Neural progenitor cell (in vitro differentiated cells): ENCODE results near the gene FIGLA. TPM values are rescaled to one million over a fixed set of nuclear protein-coding genes. Genes with fewer than 3 reads are reported as not detected.

Source experiments
- DNase-seq: peaks from one replicate; pipeline ENCODE4 v3.0.0-alpha.2; 2016; ENCODE audit warnings: low spot score
- H2AFZ ChIP-seq: fragments of 200-600 bp; sonication (generic); replicated peaks from 2 replicates; pipeline ENCODE4 v1.6.1; 2016; ENCODE audit warnings: antibody characterized with exemption
- H3F3A ChIP-seq: fragments of 200-600 bp; sonication (generic); 2 replicates; pipeline ENCODE4 v1.6.1; 2016; ENCODE audit warnings: antibody characterized with exemption, low read depth
- H3K27ac ChIP-seq: fragments of 200-600 bp; sonication (generic); 2 replicates; pipeline ENCODE4 v1.5.1; 2016; ENCODE audit warnings: mild to moderate bottlenecking
- H3K27me3 ChIP-seq: fragments of 200-600 bp; sonication (generic); 2 replicates; pipeline ENCODE4 v1.6.1; 2016; ENCODE audit warnings: mild to moderate bottlenecking, moderate library complexity
- H3K36me3 ChIP-seq: fragments of 200-600 bp; sonication (generic); 2 replicates; pipeline ENCODE4 v1.5.1; 2016
- H3K4me1 ChIP-seq: fragments of 200-600 bp; sonication (generic); 2 replicates; pipeline ENCODE4 v1.6.1; 2016; ENCODE audit warnings: mixed run types
- H3K4me2 ChIP-seq: fragments of 200-600 bp; sonication (generic); 2 replicates; pipeline ENCODE4 v1.6.1; 2016
- H3K4me3 ChIP-seq: fragments of 200-600 bp; sonication (generic); 2 replicates; pipeline ENCODE4 v1.5.1; 2016
- H3K79me2 ChIP-seq: fragments of 200-600 bp; sonication (generic); 2 replicates; pipeline ENCODE4 v1.6.1; 2016; ENCODE audit warnings: low read depth
- H3K9ac ChIP-seq: fragments of 200-600 bp; sonication (generic); 2 replicates; pipeline ENCODE4 v1.6.1; 2016
- H3K9me3 ChIP-seq: fragments of 200-600 bp; sonication (generic); 2 replicates; pipeline ENCODE4 v1.5.1; 2016; ENCODE audit warnings: low read depth
- H4K20me1 ChIP-seq: fragments of 200-600 bp; sonication (generic); 2 replicates; pipeline ENCODE4 v1.6.1; 2016; ENCODE audit warnings: low read depth
- H3K27ac Mint-ChIP-seq: 3 replicates; pipeline ENCODE4 v1.8.0; 2021; ENCODE audit warnings: mixed read lengths
- H3K27me3 Mint-ChIP-seq: 2 replicates; pipeline ENCODE4 v1.8.0; 2022; ENCODE audit warnings: low read depth, mild to moderate bottlenecking, inconsistent platforms, moderate library complexity, mixed read lengths; ENCODE audit not compliant: insufficient read depth
- H3K36me3 Mint-ChIP-seq: 3 replicates; pipeline ENCODE4 v1.8.0; 2021; ENCODE audit warnings: mixed read lengths
- H3K4me1 Mint-ChIP-seq: 3 replicates; pipeline ENCODE4 v1.8.0; 2021; ENCODE audit warnings: mixed read lengths
- H3K4me3 Mint-ChIP-seq: 3 replicates; pipeline ENCODE4 v1.8.0; 2021; ENCODE audit warnings: mild to moderate bottlenecking, moderate library complexity, mixed read lengths
- H3K9me3 Mint-ChIP-seq: 3 replicates; pipeline ENCODE4 v1.8.0; 2020; ENCODE audit warnings: mixed read lengths
- EZH2 ChIP-seq: fragments of 200-600 bp; sonication (generic); IDR thresholded peaks from 2 replicates; pipeline ENCODE4 v1.6.1; 2017; ENCODE audit warnings: antibody characterized with exemption, mild to moderate bottlenecking, moderate library complexity
- EZH2phosphoT487 ChIP-seq: fragments of 200-600 bp; sonication (generic); IDR thresholded peaks from 2 replicates; pipeline ENCODE4 v1.6.1; 2017; ENCODE audit warnings: antibody characterized with exemption
- total RNA-seq: library from RNA; depleted of rRNA; stranded (reverse); fragments of >200 nt; gene quantifications from 2 replicates; pipeline ENCODE4 v1.2.3, GENCODE V29; 2015; ENCODE audit warnings: low replicate concordance
- TF ChIP-seq, protein P1 (sequence below): fragments of 200-600 bp; sonication (generic); IDR thresholded peaks from 2 replicates; pipeline ENCODE4 v1.5.1; 2017; ENCODE audit warnings: antibody characterized with exemption, mild to moderate bottlenecking

Gene FIGLA
- total RNA-seq, 1 donor from 2014 or later: not detected

DNA sequence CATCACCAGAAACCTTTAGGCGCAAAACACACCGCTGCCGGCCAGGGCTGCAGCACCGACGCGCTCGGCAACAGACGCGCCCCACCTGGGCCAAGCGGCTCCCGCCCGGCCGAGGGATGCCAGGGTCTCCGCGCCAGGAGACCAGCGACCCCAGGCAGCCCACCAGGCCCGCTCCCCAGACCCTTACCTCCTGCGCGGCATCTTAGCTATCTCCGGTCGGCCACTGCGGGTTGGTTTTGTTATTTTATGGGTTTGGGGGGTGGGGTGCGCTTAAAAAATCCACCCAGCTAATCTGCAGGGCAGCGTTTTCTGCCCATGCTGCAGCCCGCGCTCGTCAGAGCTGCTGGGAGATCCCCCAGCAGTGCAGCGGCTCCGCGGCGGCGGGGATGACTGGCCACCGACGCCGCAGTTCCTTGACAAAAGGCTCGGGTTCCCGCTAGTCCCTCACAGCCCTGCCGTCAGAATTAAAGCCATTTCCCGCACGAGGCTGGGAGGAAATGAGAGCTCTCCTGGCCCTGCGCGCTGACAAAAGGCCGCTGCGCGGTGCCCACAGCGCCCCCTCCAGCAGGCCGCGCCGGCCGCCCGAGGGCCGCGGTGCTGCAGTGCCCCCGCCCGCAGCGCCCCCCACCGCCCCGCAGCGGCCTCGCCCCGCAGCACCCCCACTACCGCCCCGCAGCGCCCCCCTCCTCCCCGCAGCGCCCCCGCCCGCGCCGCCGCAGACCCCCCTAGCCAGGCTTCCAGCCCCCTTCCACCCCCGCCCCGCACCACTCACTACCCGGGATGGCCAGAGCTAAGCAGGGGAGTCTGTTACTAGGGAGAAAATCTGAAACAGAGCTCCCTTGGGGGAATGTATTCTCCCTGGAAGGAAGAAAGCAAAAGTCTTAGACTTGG is 22.5 kb downstream of the FIGLA start, which contains the start of gene ADD2:
Gene ADD2 (minus strand): TSS at position 502 of the 891 bp plus-strand sequence. CDS start 61,792 bp downstream, outside the sequence.
- H3K4me1 Mint-ChIP-seq: peaks cover 22% of the 10 kb centered on the region
- peaks cover 2% of the 10 kb centered on the region for H3K27me3 Mint-ChIP-seq
- H3K36me3 ChIP-seq: no peaks in the 10 kb centered on the region
- no peaks in the 10 kb centered on the region for H3K9me3 ChIP-seq
- H3K27ac ChIP-seq: peak within 1 kb of the TSS; percentile 75
- peak within 1 kb of the TSS; percentile 91 for H3K4me3 Mint-ChIP-seq
- peak within 1 kb of the TSS; percentile 33 for H3K9ac ChIP-seq
- TF ChIP-seq EZH2phosphoT487: no peak
- TF ChIP-seq, protein P1, sequence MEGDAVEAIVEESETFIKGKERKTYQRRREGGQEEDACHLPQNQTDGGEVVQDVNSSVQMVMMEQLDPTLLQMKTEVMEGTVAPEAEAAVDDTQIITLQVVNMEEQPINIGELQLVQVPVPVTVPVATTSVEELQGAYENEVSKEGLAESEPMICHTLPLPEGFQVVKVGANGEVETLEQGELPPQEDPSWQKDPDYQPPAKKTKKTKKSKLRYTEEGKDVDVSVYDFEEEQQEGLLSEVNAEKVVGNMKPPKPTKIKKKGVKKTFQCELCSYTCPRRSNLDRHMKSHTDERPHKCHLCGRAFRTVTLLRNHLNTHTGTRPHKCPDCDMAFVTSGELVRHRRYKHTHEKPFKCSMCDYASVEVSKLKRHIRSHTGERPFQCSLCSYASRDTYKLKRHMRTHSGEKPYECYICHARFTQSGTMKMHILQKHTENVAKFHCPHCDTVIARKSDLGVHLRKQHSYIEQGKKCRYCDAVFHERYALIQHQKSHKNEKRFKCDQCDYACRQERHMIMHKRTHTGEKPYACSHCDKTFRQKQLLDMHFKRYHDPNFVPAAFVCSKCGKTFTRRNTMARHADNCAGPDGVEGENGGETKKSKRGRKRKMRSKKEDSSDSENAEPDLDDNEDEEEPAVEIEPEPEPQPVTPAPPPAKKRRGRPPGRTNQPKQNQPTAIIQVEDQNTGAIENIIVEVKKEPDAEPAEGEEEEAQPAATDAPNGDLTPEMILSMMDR: peak; percentile 59
- TF ChIP-seq EZH2: peak; percentile 44
- peak within 1 kb of the TSS; percentile 96 for H3K4me2 ChIP-seq
- H3F3A ChIP-seq: peaks cover 29% of the 10 kb centered on the region
- DNase-seq: peak; percentile 93
- peak within 1 kb of the TSS; percentile 89 for H2AFZ ChIP-seq
- no peaks in the 10 kb centered on the region for H3K36me3 Mint-ChIP-seq
- H3K27me3 ChIP-seq: no peaks in the 10 kb centered on the region
- peak within 1 kb of the TSS; percentile 69 for H3K27ac Mint-ChIP-seq
- H3K79me2 ChIP-seq: peaks cover 42% of the 10 kb centered on the region
- peaks cover 10% of the 10 kb centered on the region for H3K4me1 ChIP-seq
- H4K20me1 ChIP-seq: peaks cover 5% of the 10 kb centered on the region
- H3K9me3 Mint-ChIP-seq: no peaks in the 10 kb centered on the region
- peak within 1 kb of the TSS; percentile 100 for H3K4me3 ChIP-seq

DNA sequence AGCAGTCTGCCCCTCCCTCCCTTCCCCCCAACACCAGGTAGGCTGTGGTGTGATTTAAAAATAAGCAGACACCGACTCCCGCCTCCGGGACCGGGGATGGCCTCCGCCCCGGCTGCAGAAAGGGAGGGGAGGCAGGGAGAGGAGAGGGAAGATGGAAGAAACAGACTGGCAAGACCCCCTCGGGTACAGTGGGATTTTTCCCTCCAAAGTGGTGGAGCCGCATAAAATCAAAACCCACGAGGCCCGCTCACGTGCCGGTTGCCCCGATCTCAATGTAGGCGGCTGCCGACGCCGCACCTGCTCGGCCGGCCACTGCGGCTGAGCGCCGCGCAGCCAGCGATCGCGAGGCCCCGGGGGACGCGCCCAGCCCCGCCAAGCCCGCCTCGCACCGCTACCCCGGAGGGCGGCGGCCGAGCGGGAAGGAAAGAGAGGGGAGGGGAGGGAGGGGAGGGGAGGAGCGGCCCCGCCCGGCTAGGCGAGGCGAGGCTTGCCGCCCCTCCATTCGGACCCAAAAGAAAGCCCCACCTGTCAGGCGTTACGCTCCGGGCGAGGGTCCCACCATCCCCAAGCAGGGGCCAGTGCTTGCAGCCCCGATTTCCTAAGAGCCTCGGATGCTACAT is 23.3 kb downstream of the FIGLA start:
- H3K27ac Mint-ChIP-seq: no peak overlapping the region
- H3K36me3 Mint-ChIP-seq: no peaks in the 10 kb centered on the region
- Histone ChIP-seq H3K4me2 (peak overlapping the region; percentile 96), H3K79me2 (peaks cover 49% of the 10 kb centered on the region), H4K20me1 (peaks cover 5% of the 10 kb centered on the region), H3K4me3 (peak overlapping the region; percentile 100), H3K9me3 (no peaks in the 10 kb centered on the region), H3K9ac (peak overlapping the region; percentile 33), H3K36me3 (no peaks in the 10 kb centered on the region), H3K4me1 (peaks cover 10% of the 10 kb centered on the region), H3K27ac (no peak overlapping the region), H2AFZ (peak overlapping the region; percentile 78), H3K27me3 (no peaks in the 10 kb centered on the region), H3F3A (peaks cover 29% of the 10 kb centered on the region)
- DNase-seq: peak; percentile 71
- H3K9me3 Mint-ChIP-seq: no peaks in the 10 kb centered on the region
- peaks cover 22% of the 10 kb centered on the region for H3K4me1 Mint-ChIP-seq
- peaks cover 2% of the 10 kb centered on the region for H3K27me3 Mint-ChIP-seq
- peak overlapping the region; percentile 91 for H3K4me3 Mint-ChIP-seq
- TF ChIP-seq, protein P1: no peak
- TF ChIP-seq EZH2 (no peak), EZH2phosphoT487 (no peak)

DNA sequence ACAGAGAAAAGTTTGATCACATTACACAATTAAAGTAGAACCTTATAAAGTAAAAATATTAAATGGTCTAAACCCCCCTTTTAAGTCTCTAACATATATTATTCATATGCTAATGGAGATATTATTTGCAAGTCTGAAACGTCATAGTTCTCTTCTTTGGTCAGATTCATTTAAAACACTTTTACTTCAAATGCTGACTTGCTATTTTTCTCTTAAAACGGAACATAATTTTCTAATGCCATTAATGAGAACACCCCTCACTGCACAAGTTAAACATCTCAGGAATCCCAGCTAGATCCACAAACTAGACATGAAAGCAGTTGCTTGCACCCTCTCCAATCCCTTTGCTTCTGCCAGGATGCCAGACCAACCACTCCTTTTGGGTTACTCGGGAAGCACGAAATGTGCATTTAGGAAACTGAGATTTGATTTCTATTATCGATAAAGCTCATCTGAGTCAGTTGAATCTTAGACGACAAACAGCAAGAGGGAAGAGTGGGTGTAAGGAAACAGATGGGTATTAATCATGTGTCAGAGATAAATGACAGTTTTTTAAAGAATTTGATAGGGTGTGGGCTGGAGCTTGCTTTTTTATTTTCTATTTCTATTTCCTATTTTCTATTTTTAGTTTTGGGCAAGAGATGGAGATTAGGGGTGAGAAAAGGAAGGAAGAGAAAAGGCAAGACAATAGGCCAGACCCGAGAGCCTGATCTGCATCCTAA is 23.9 kb downstream of the FIGLA start:
- Histone ChIP-seq H4K20me1 (peaks cover 5% of the 10 kb centered on the region), H3K36me3 (no peaks in the 10 kb centered on the region), H3K79me2 (peaks cover 56% of the 10 kb centered on the region), H2AFZ (peak overlapping the region; percentile 78), H3K9me3 (no peaks in the 10 kb centered on the region), H3K9ac (peak overlapping the region; percentile 33), H3K4me2 (peak overlapping the region; percentile 96), H3K4me3 (peak overlapping the region; percentile 100), H3K4me1 (peaks cover 10% of the 10 kb centered on the region), H3K27me3 (no peaks in the 10 kb centered on the region), H3K27ac (no peak overlapping the region), H3F3A (peaks cover 29% of the 10 kb centered on the region)
- no peak for DNase-seq
- Mint-ChIP-seq H3K36me3 (no peaks in the 10 kb centered on the region), H3K27ac (peak overlapping the region; percentile 29), H3K4me1 (peaks cover 22% of the 10 kb centered on the region), H3K27me3 (peaks cover 2% of the 10 kb centered on the region), H3K4me3 (peak overlapping the region; percentile 88), H3K9me3 (no peaks in the 10 kb centered on the region)
- TF ChIP-seq, protein P1: no peak
